Duodenal mucosa (tissue), 2 donors: ENCODE measurements around the gene SCNN1A.

ENCODE experiments used
- H3K27ac ChIP-seq: one replicate; pipeline ENCODE4 v1.7.0; 2013; ENCODE audit warnings: low read depth, low read length
- H3K27me3 ChIP-seq, 2 donors: one replicate each; pipeline ENCODE4 v1.7.0; 2013; ENCODE audit warnings: low read length in 2 of 2, control low read depth in 1 of 2; ENCODE audit not compliant: insufficient read depth in 2 of 2, control insufficient read depth in 1 of 2
- H3K36me3 ChIP-seq, 2 donors: one replicate each; pipeline ENCODE4 v1.7.0; 2013; ENCODE audit warnings: low read length in 2 of 2, control low read depth in 1 of 2; ENCODE audit not compliant: insufficient read depth in 2 of 2, control insufficient read depth in 1 of 2
- H3K4me1 ChIP-seq, 2 donors: one replicate each; pipeline ENCODE4 v1.7.0; 2013; ENCODE audit warnings: low read length in 2 of 2, control low read depth in 1 of 2; ENCODE audit not compliant: insufficient read depth in 2 of 2, control insufficient read depth in 1 of 2
- H3K4me3 ChIP-seq, 2 donors: one replicate each; pipeline ENCODE4 v1.7.0; 2013; ENCODE audit warnings: low read length in 2 of 2, low read depth in 1 of 2
- H3K9ac ChIP-seq, 2 donors: one replicate each; pipeline ENCODE4 v1.7.0; 2013; ENCODE audit warnings: low read length in 2 of 2, low read depth in 1 of 2
- H3K9me3 ChIP-seq, 2 donors: one replicate each; pipeline ENCODE4 v1.7.0; 2013; ENCODE audit warnings: low read length in 2 of 2, control low read depth in 1 of 2; ENCODE audit not compliant: control insufficient read depth in 1 of 2

SCNN1A gene

GRCh38 chr12:6360080-6360571 is 15.2 kb downstream of the SCNN1A start:
- H3K27ac ChIP-seq = peak overlapping the region; percentile 78
- H3K9me3 ChIP-seq = no peaks in the 10 kb centered on the region
- H3K4me1 ChIP-seq = peaks cover 38 to 41% of the 10 kb centered on the region in 2 donors
- peak overlapping the region; percentile 49 to 67 for H3K9ac ChIP-seq
- no peaks in the 10 kb centered on the region for H3K36me3 ChIP-seq
- H3K27me3 ChIP-seq = no peaks in the 10 kb centered on the region
- H3K4me3 ChIP-seq = peak overlapping the region in 1 of 2 donors; percentile 6

GRCh38 chr12:6358881-6359280 is 16.5 kb downstream of the SCNN1A start:
- H3K4me3 ChIP-seq = no peak overlapping the region
- H3K9ac ChIP-seq = peak overlapping the region in 1 of 2 donors; percentile 9
- no peaks in the 10 kb centered on the region for H3K9me3 ChIP-seq
- peaks cover 48 to 52% of the 10 kb centered on the region in 2 donors for H3K4me1 ChIP-seq
- no peak overlapping the region for H3K27ac ChIP-seq
- H3K27me3 ChIP-seq = no peaks in the 10 kb centered on the region
- H3K36me3 ChIP-seq = no peaks in the 10 kb centered on the region

- Histone ChIP-seq H3K27ac (no peak overlapping the region), H3K4me1 (peaks cover 44 to 46% of the 10 kb centered on the region in 2 donors), H3K9ac (no peak overlapping the region), H3K4me3 (no peak overlapping the region), H3K36me3 (no peaks in the 10 kb centered on the region), H3K9me3 (no peaks in the 10 kb centered on the region), H3K27me3 (no peaks in the 10 kb centered on the region)
These were observed 19.0 kb downstream of the SCNN1A start for GRCh38 chr12:6356374-6356820.

- H3K27me3 ChIP-seq = no peaks in the 10 kb centered on the region
- H3K36me3 ChIP-seq = no peaks in the 10 kb centered on the region
- no peak overlapping the region for H3K27ac ChIP-seq
- no peak overlapping the region for H3K9ac ChIP-seq
- peaks cover 37 to 40% of the 10 kb centered on the region in 2 donors for H3K4me1 ChIP-seq
- no peak overlapping the region for H3K4me3 ChIP-seq
- no peaks in the 10 kb centered on the region for H3K9me3 ChIP-seq
These were observed 19.6 kb downstream of the SCNN1A start for GRCh38 chr12:6355491-6356373.

- peak overlapping the region in 1 of 2 donors; percentile 10 for H3K9ac ChIP-seq
- H3K27me3 ChIP-seq = no peaks in the 10 kb centered on the region
- no peak overlapping the region for H3K4me3 ChIP-seq
- H3K4me1 ChIP-seq = peaks cover 31 to 34% of the 10 kb centered on the region in 2 donors
- no peaks in the 10 kb centered on the region for H3K9me3 ChIP-seq
- no peaks in the 10 kb centered on the region for H3K36me3 ChIP-seq
- no peak overlapping the region for H3K27ac ChIP-seq
These were observed 20.6 kb downstream of the SCNN1A start for GRCh38 chr12:6354495-6355393.

GRCh38 chr12:6352193-6353173 is 22.9 kb downstream of the SCNN1A start:
- Histone ChIP-seq H3K9ac (no peak overlapping the region), H3K36me3 (no peaks in the 10 kb centered on the region), H3K4me1 (peaks cover 29 to 38% of the 10 kb centered on the region in 2 donors), H3K9me3 (no peaks in the 10 kb centered on the region), H3K4me3 (no peak overlapping the region), H3K27ac (no peak overlapping the region), H3K27me3 (no peaks in the 10 kb centered on the region)

GRCh38 chr12:6351622-6352021 is 23.7 kb downstream of the SCNN1A start:
- H3K9me3 ChIP-seq = no peaks in the 10 kb centered on the region
- H3K4me3 ChIP-seq = no peak overlapping the region
- no peaks in the 10 kb centered on the region for H3K36me3 ChIP-seq
- H3K9ac ChIP-seq = no peak overlapping the region
- H3K27ac ChIP-seq = no peak overlapping the region
- H3K4me1 ChIP-seq = peaks cover 38 to 47% of the 10 kb centered on the region in 2 donors
- no peaks in the 10 kb centered on the region for H3K27me3 ChIP-seq

GRCh38 chr12:6347367-6348338 is 27.7 kb downstream of the SCNN1A start:
- H3K27me3 ChIP-seq = no peaks in the 10 kb centered on the region
- no peaks in the 10 kb centered on the region for H3K9me3 ChIP-seq
- peaks cover 46 to 51% of the 10 kb centered on the region in 2 donors for H3K4me1 ChIP-seq
- no peaks in the 10 kb centered on the region for H3K36me3 ChIP-seq
- H3K9ac ChIP-seq = peak overlapping the region; percentile 52 to 60
- H3K4me3 ChIP-seq = peak overlapping the region in 1 of 2 donors; percentile 36
- H3K27ac ChIP-seq = peak overlapping the region; percentile 59
